Erythroblast (primary cell): Measurements from ENCODE around the gene GLIS1.

Experiments
- GATA1 ChIP-seq: IDR thresholded peaks from 2 replicates; pipeline ENCODE4 v1.6.1; 2011; ENCODE audit warnings: low read depth, mild to moderate bottlenecking, control low read depth, low read length, moderate library complexity
- POLR2A ChIP-seq: IDR thresholded peaks from 2 replicates; pipeline ENCODE4 v1.6.1; 2011; ENCODE audit warnings: mild to moderate bottlenecking, low read length

- TF ChIP-seq POLR2A (no peak), GATA1 (no peak)
Observed at GRCh38 chr1:53469373-53469772, 269.6 kb downstream of the GLIS1 start.
